K562 (cell line): ENCODE measurements around the gene FGF1. TPM values are rescaled to one million over a fixed set of nuclear protein-coding genes. Genes with fewer than 3 reads are reported as not detected.

Source experiments
- ATAC-seq: fragments of 200-7000 bp; cut with Tn5 transposase; 3 replicates; pipeline ENCODE4 v1.9.1; 2020; ENCODE audit warnings: moderate library complexity
- BruUV-seq: library from RNA; stranded (reverse); fragments of 400-500 nt; replicated peaks from 2 replicates; lab custom pipeline; 2021; lab: Mats Ljungman, UMichigan
- CTCF ChIA-PET: fragments of 300-600 bp; formaldehyde crosslinking; extraction: SDS; loops from one replicate; lab custom pipeline; 2021; ENCODE audit warnings: low intra/inter-chr PET ratio; lab: Yijun Ruan, JAX
- POLR2A ChIA-PET: fragments of 300-600, 350-650 bp; sonication (Branson Sonifier 250); formaldehyde crosslinking; extraction: SDS; loops from one replicate; lab custom pipeline; 2021; ENCODE audit warnings: antibody characterized with exemption, inconsistent platforms; lab: Yijun Ruan, JAX
- DNase-seq, 4 experiments: peaks; one replicate each; pipeline versions ENCODE4 v3.0.0 to v3.0.0-alpha.2; 2011 to 2018; ENCODE audit warnings: low spot score in 3 of 4, mixed read lengths in 3 of 4; ENCODE audit errors: extremely low read depth in 1 of 4
- FAIRE-seq: peaks from 2 replicates; lab custom pipeline; 2011; peaks lifted over from hg19 to GRCh38; lab: Jason Lieb, UNC
- H2AFZ ChIP-seq: 2 replicates; pipeline ENCODE4 v1.6.0; 2011; ENCODE audit warnings: low read depth, low read length, control low read depth, inconsistent platforms
- H3K27ac ChIP-seq: fragments of 200-600 bp; 3 replicates; pipeline ENCODE4 v1.8.0; 2011; ENCODE audit warnings: low read depth, mild to moderate bottlenecking, control low read depth, inconsistent platforms, low read length, moderate library complexity, mixed read lengths; ENCODE audit errors: extremely low read depth
- H3K27me3 ChIP-seq, 2 experiments: fragments of 300-600 bp in 1 of 2; 2 replicates in 1 of 2; 3 replicates in 1 of 2; pipeline versions ENCODE4 v1.6.0 to v1.8.0; 2011; ENCODE audit warnings: inconsistent platforms in 2 of 2, low read length in 2 of 2, mild to moderate bottlenecking in 1 of 2, mixed read lengths in 1 of 2, moderate library complexity in 1 of 2; ENCODE audit not compliant: control insufficient read depth in 2 of 2, insufficient read depth in 2 of 2
- H3K36me3 ChIP-seq: fragments of 300-600 bp; 3 replicates; pipeline ENCODE4 v1.8.0; 2011; ENCODE audit warnings: mild to moderate bottlenecking, low read length, inconsistent platforms; ENCODE audit not compliant: control insufficient read depth, insufficient read depth
- H3K4me1 ChIP-seq, 2 experiments: fragments of 200-600 bp in 1 of 2; replicated peaks in 1 of 2; 2 replicates in 1 of 2; 3 replicates in 1 of 2; pipeline versions ENCODE4 v1.5.1 to v1.8.0; 2011; ENCODE audit warnings: inconsistent platforms in 2 of 2, low read length in 2 of 2, mild to moderate bottlenecking in 1 of 2, mixed read lengths in 1 of 2, moderate library complexity in 1 of 2; ENCODE audit not compliant: control insufficient read depth in 2 of 2, insufficient read depth in 2 of 2
- H3K4me2 ChIP-seq: 2 replicates; pipeline ENCODE4 v1.6.1; 2011; ENCODE audit warnings: low read length, control low read depth, inconsistent platforms, mixed read lengths; ENCODE audit not compliant: insufficient read depth
- H3K4me3 ChIP-seq: fragments of 200-600 bp; sonication (generic), shearing (Covaris generic); 2 replicates; pipeline ENCODE4 v1.5.1; 2016; ENCODE audit warnings: control low read depth, inconsistent platforms
- H3K79me2 ChIP-seq: fragments of 200-600 bp; 3 replicates; pipeline ENCODE4 v1.8.0; 2011; ENCODE audit warnings: low read length, inconsistent platforms; ENCODE audit not compliant: control insufficient read depth, insufficient read depth
- H3K9ac ChIP-seq, 2 experiments: 2 replicates each; pipeline versions ENCODE4 v1.6.0 to v1.6.1; 2011; ENCODE audit warnings: low read depth in 2 of 2, low read length in 2 of 2, control low read depth in 1 of 2, inconsistent platforms in 1 of 2, mild to moderate bottlenecking in 1 of 2, mixed read lengths in 1 of 2; ENCODE audit not compliant: insufficient read depth in 1 of 2
- H3K9me1 ChIP-seq: one replicate; pipeline ENCODE4 v1.6.0; 2011; ENCODE audit warnings: inconsistent platforms, mild to moderate bottlenecking, low read length, moderate library complexity; ENCODE audit not compliant: control insufficient read depth, insufficient read depth
- H3K9me3 ChIP-seq: replicated peaks from 2 replicates; pipeline ENCODE4 v1.5.1; 2011; ENCODE audit warnings: low read depth, low read length, inconsistent platforms; ENCODE audit not compliant: control insufficient read depth, insufficient read depth
- H4K20me1 ChIP-seq: replicated peaks from 2 replicates; pipeline ENCODE4 v1.6.1; 2011; ENCODE audit warnings: low read length, inconsistent platforms, mixed read lengths; ENCODE audit not compliant: control insufficient read depth, insufficient read depth
- CREB3 ChIP-seq: fragments of 450-650 bp; conservative IDR thresholded peaks from 2 replicates; pipeline ENCODE4 v1.6.1; 2016; ENCODE audit warnings: missing genetic modification characterization, low read depth, mild to moderate bottlenecking, missing compliant biosample characterization, moderate library complexity
- PHF20 ChIP-seq: fragments of 450-650 bp; IDR thresholded peaks from 2 replicates; pipeline ENCODE4 v1.6.1; 2018; ENCODE audit not compliant: partially characterized antibody
- SOX6 ChIP-seq: fragments of 450-650 bp; IDR thresholded peaks from 2 replicates; pipeline ENCODE4 v1.6.1; 2014; ENCODE audit warnings: mild to moderate bottlenecking
- ZC3H8 ChIP-seq: fragments of 450-650 bp; IDR thresholded peaks from 2 replicates; pipeline ENCODE4 v1.6.1; 2017
- ZKSCAN1 ChIP-seq: fragments of 150-350 bp; IDR thresholded peaks from 2 replicates; pipeline ENCODE4 v1.6.1; 2016; ENCODE audit warnings: low read depth, low read length
- ZNF146 ChIP-seq: IDR thresholded peaks from one replicate; pipeline ENCODE4 v1.6.1; 2018; ENCODE audit warnings: missing compliant biosample characterization; ENCODE audit not compliant: unreplicated experiment
- WGBS: fragments of 100-300 bp; shearing (Covaris generic); methylation state at CpG from one replicate; pipeline ENCODE4 v1.1.6; 2016; ENCODE audit warnings: low coverage, mixed read lengths; ENCODE audit not compliant: insufficient coverage; ENCODE audit errors: missing lambda C conversion rate; 5-methylcytosine and 5-hydroxymethylcytosine counted together
- in situ Hi-C: fragments of 300-500 bp; cut with MboI; formaldehyde crosslinking; loops from 4 replicates; pipeline ENCODE4 v1.15.0; 2018; ENCODE audit warnings: inconsistent platforms, mixed read lengths
- intact Hi-C: fragments of 100-400 bp; cut with micrococcal nuclease; formaldehyde crosslinking; loops from 2 replicates; pipeline ENCODE4 v1.14.2; 2022
- polyA plus RNA-seq, 8 experiments: library from polyadenylated mRNA; depleted of rRNA in 4 of 8; stranded (reverse) in 5 of 8; unstranded in 3 of 8; fragments of >200 nt; fragmentation: Nextera tagmentation in 2 of 8; fragmentation: Illumina TruSeq in 1 of 8; extraction: Ambion mirVana in 2 of 8; extraction: Trizol in 1 of 8; gene quantifications; 2 replicates each; pipeline versions ENCODE4 v1.2.1 to v1.2.3, GENCODE V29; 2011 to 2014; ENCODE audit warnings: inconsistent platforms in 1 of 8, missing spikeins in 1 of 8
- total RNA-seq, 7 experiments: library from RNA; depleted of rRNA in 6 of 7; stranded (reverse); fragments of >200 nt in 6 of 7; fragmentation: Illumina TruSeq in 2 of 7; extraction: Trizol in 2 of 7; gene quantifications; 2 replicates each; pipeline versions ENCODE4 v1.2.1 to v1.2.3, GENCODE V29; 2011 to 2021; ENCODE audit warnings: low replicate concordance in 1 of 7

Gene FGF1
- total and polyA plus RNA-seq, 9 of the 15 experiments (the other 6 are each of a cell fraction or from before 2014, with no cell fraction given): not detected

GRCh38 chr5:142613271-142613671 lies 72.6 kb downstream of the FGF1 start:
- H3K4me3 ChIP-seq: no peak overlapping the region
- no peaks in the 10 kb centered on the region for H3K36me3 ChIP-seq
- in situ Hi-C loops: no loop called here
- TF ChIP-seq ZKSCAN1 (no peak), PHF20 (no peak), SOX6 (no peak), ZC3H8 (no peak), ZNF146 (CRISPR knock-in tag) (no peak), CREB3 (tag) (no peak)
- CTCF ChIA-PET: no interaction called here
- H2AFZ ChIP-seq: no peak overlapping the region
- H3K27me3 ChIP-seq: peaks cover 7 to 52% of the 10 kb centered on the region in 2 experiments; a peak in 3 of 5 replicates
- H3K4me1 ChIP-seq: no peaks in the 10 kb centered on the region
- FAIRE-seq (no peak), DNase-seq (no peak), ATAC-seq (no peak)
- H3K79me2 ChIP-seq: no peaks in the 10 kb centered on the region
- no peaks in the 10 kb centered on the region for H4K20me1 ChIP-seq
- BruUV-seq: no TSS peak
- H3K9me1 ChIP-seq: no peaks in the 10 kb centered on the region
- no peak overlapping the region for H3K4me2 ChIP-seq
- intact Hi-C loops: no loop called here
- no peak overlapping the region for H3K9ac ChIP-seq
- H3K9me3 ChIP-seq: no peaks in the 10 kb centered on the region
- 0% methylated on average over 9 of the region's 9 CpGs for WGBS
- POLR2A ChIA-PET: no interaction called here
- no peak overlapping the region for H3K27ac ChIP-seq
